ENCODE measurements around the gene MACF1.

Gene MACF1

DNA sequence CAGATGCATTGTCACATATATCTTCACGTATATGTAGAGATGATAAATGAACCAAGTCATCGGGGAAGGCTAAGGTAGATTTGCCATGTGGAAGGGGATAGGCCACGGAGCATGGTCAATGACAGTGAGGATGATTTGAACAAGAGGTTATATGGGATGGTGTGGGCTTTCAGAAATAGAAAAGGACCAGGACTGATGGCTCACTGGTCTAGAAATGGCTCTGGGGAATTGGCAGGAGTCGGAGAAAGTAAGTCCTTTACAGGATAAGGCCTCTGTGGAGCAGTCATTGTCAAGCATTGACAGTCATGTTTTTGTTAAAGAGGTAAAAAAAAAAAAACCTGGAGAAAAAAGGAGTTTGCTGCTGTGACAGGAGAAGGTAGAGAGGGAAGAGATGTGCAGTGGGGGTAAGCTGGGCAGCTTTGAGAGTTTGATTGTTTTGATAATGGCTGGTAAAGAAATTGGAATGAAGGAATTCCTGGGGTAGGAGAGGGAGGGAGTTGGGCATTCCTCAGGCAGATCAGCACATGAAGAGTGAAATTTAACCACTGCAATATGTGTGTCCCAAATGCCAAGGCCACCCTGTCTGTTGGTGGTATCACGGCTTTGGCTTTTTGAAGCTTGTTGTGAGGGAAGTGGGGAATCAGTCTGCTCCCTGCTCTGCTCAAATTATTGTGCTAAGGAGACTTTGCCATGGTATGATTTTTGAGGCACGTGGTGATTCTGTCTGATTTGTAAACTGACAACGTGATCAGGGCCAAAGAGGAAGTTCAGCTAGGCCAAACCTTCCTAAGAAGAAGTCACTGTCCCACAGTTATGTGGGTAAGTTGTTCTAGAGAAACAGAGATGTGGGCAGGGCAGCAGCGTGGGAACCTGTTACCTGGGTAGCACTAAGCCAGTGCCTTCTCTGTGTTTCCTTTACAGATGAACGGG, 26.0 kb downstream of the MACF1 start:
- 71 to 72% methylated on average over 9 of the region's 9 CpGs for WGBS, 2 experiments
- Histone ChIP-seq H3K27me3 (ENCODE audit: control insufficient read depth, insufficient read depth, low read length, poor library complexity, severe bottlenecking) (no peaks in the 10 kb centered on the region), H3K4me1 (ENCODE audit: control insufficient read depth, insufficient read depth, low read length) (no peaks in the 10 kb centered on the region), H3K27ac (ENCODE audit: insufficient read depth, low read depth, low read length, poor library complexity, severe bottlenecking) (peak overlapping the region; percentile 26), H3K36me3 (ENCODE audit: control insufficient read depth, insufficient read depth, low read length) (no peaks in the 10 kb centered on the region), H3K9me3 (ENCODE audit: control insufficient read depth, low read length) (no peaks in the 10 kb centered on the region), H3K4me3 (ENCODE audit: insufficient read depth, low read depth, low read length) (no peak overlapping the region)

- 95 to 96% methylated on average over 4 of the region's 4 CpGs for WGBS, 2 experiments
- Histone ChIP-seq H3K9me3 (ENCODE audit: control insufficient read depth, low read length) (no peaks in the 10 kb centered on the region), H3K27me3 (ENCODE audit: control insufficient read depth, insufficient read depth, low read length, poor library complexity, severe bottlenecking) (no peaks in the 10 kb centered on the region), H3K4me3 (ENCODE audit: insufficient read depth, low read depth, low read length) (no peak overlapping the region), H3K27ac (ENCODE audit: insufficient read depth, low read depth, low read length, poor library complexity, severe bottlenecking) (no peak overlapping the region), H3K4me1 (ENCODE audit: control insufficient read depth, insufficient read depth, low read length) (no peaks in the 10 kb centered on the region), H3K36me3 (ENCODE audit: control insufficient read depth, insufficient read depth, low read length) (no peaks in the 10 kb centered on the region)
These were observed 32.5 kb downstream of the MACF1 start for GRCh38 chr1:39236971-39237370.

DNA sequence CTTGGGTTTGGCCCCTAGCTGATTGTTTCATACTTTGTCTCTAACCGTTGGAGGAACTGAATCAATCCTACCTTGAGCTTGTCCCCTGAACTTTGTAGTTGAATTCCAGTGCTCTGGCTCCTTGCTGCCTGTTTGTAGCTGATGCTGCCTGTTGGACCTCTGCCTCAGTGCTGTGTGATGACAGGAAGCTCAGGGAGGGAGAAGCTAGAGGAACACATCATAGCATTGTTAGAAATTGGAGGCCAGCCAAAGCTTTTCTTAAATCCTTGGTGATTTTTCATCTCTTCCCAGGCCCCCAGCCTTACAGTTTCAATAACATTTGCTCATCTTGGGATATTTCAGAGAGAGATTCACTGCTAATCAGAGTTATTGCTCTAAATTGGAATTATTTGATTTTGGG, 34.0 kb downstream of the MACF1 start:
- no peaks in the 10 kb centered on the region for H3K9me3 ChIP-seq (ENCODE audit: control insufficient read depth, low read length)
- no peak overlapping the region for H3K4me3 ChIP-seq (ENCODE audit: insufficient read depth, low read depth, low read length)
- WGBS, 2 experiments, result 85 to 93% methylated on average over 1 of the region's 1 CpG
- no peaks in the 10 kb centered on the region for H3K4me1 ChIP-seq (ENCODE audit: control insufficient read depth, insufficient read depth, low read length)
- H3K27me3 ChIP-seq (ENCODE audit: control insufficient read depth, insufficient read depth, low read length, poor library complexity, severe bottlenecking), result no peaks in the 10 kb centered on the region
- no peak overlapping the region for H3K27ac ChIP-seq (ENCODE audit: insufficient read depth, low read depth, low read length, poor library complexity, severe bottlenecking)
- no peaks in the 10 kb centered on the region for H3K36me3 ChIP-seq (ENCODE audit: control insufficient read depth, insufficient read depth, low read length)

DNA sequence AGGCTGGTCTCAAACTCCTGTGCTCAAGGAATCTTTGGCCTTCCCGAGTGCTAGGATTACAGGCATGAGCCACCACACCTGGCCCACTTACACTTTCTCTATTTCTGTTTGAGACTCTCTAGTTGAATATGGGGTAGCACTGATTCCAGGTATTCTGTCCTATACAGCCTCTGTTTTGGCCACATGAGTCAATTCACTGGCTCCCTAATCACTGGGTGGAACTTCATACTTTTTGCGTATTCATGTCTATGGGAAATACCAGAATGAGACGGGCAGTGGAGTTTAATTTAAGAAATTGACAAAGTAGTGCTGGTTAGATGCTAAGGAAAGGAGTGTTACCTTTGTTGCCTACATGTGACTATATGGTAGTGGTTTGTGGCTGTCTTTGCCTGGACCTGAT, 35.5 kb downstream of the MACF1 start:
- Histone ChIP-seq H3K4me3 (ENCODE audit: insufficient read depth, low read depth, low read length) (no peak overlapping the region), H3K9me3 (ENCODE audit: control insufficient read depth, low read length) (no peaks in the 10 kb centered on the region), H3K36me3 (ENCODE audit: control insufficient read depth, insufficient read depth, low read length) (no peaks in the 10 kb centered on the region), H3K27me3 (ENCODE audit: control insufficient read depth, insufficient read depth, low read length, poor library complexity, severe bottlenecking) (no peaks in the 10 kb centered on the region), H3K4me1 (ENCODE audit: control insufficient read depth, insufficient read depth, low read length) (no peaks in the 10 kb centered on the region), H3K27ac (ENCODE audit: insufficient read depth, low read depth, low read length, poor library complexity, severe bottlenecking) (no peak overlapping the region)
- 95 to 96% methylated on average over 3 of the region's 3 CpGs for WGBS, 2 experiments

- Histone ChIP-seq H3K36me3 (ENCODE audit: control insufficient read depth, insufficient read depth, low read length) (no peaks in the 10 kb centered on the region), H3K4me1 (ENCODE audit: control insufficient read depth, insufficient read depth, low read length) (no peaks in the 10 kb centered on the region), H3K4me3 (ENCODE audit: insufficient read depth, low read depth, low read length) (no peak overlapping the region), H3K27me3 (ENCODE audit: control insufficient read depth, insufficient read depth, low read length, poor library complexity, severe bottlenecking) (no peaks in the 10 kb centered on the region), H3K27ac (ENCODE audit: insufficient read depth, low read depth, low read length, poor library complexity, severe bottlenecking) (no peak overlapping the region), H3K9me3 (ENCODE audit: control insufficient read depth, low read length) (no peaks in the 10 kb centered on the region)
- 95% methylated on average over 2 of the region's 2 CpGs for WGBS, 2 experiments
These were observed 38.8 kb downstream of the MACF1 start for GRCh38 chr1:39243302-39243701.

DNA sequence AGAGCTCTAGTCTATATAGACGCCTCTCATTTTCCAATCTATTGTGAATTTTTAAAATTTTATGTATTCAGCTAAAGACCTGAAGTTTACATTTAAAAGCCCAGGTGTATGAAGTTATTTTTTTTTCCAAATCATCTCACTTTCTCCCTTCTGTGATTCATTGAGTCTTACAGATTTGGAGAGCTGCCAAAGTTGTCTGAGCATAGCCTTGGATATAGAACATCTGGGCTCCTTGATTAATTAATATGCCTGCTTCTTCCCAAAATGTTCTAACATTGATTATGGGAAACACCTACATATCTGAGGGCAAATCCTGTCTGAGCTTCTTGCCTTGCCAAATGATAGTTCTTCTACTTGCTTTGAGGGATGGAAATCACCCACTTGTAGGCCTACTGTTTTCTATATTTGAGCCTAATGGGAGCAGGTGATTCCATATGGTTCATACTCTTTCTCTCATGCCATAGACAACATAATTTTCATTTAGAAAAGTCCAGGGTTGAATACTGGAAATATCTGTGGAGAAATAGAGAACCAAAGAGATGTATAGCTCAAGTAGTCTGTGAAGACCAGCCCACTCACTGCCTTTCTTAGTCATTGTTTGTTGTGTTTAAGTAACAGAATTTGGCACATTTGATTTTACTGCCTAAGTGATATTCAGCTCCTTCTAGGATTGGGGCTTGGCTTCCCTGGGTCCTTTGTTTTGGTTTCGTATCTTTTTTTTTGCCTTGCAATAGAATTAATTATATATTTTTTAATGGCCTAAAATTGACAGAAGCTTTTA, 46.2 kb downstream of the MACF1 start:
- no peaks in the 10 kb centered on the region for H3K4me1 ChIP-seq (ENCODE audit: control insufficient read depth, insufficient read depth, low read length)
- no peaks in the 10 kb centered on the region for H3K9me3 ChIP-seq (ENCODE audit: control insufficient read depth, low read length)
- WGBS, 2 experiments, result no CpG with 5 or more reads among the region's 2 CpGs
- H3K4me3 ChIP-seq (ENCODE audit: insufficient read depth, low read depth, low read length), result no peak overlapping the region
- H3K27ac ChIP-seq (ENCODE audit: insufficient read depth, low read depth, low read length, poor library complexity, severe bottlenecking), result no peak overlapping the region
- H3K27me3 ChIP-seq (ENCODE audit: control insufficient read depth, insufficient read depth, low read length, poor library complexity, severe bottlenecking), result no peaks in the 10 kb centered on the region
- H3K36me3 ChIP-seq (ENCODE audit: control insufficient read depth, insufficient read depth, low read length), result peaks cover 6% of the 10 kb centered on the region

GRCh38 chr1:39255222-39255621, 50.7 kb downstream of the MACF1 start:
- H3K27ac ChIP-seq (ENCODE audit: insufficient read depth, low read depth, low read length, poor library complexity, severe bottlenecking), result no peak overlapping the region
- H3K4me3 ChIP-seq (ENCODE audit: insufficient read depth, low read depth, low read length), result no peak overlapping the region
- H3K4me1 ChIP-seq (ENCODE audit: control insufficient read depth, insufficient read depth, low read length), result no peaks in the 10 kb centered on the region
- H3K36me3 ChIP-seq (ENCODE audit: control insufficient read depth, insufficient read depth, low read length), result peaks cover 11% of the 10 kb centered on the region
- 85 to 100% methylated on average over 1 of the region's 1 CpG for WGBS, 2 experiments
- H3K27me3 ChIP-seq (ENCODE audit: control insufficient read depth, insufficient read depth, low read length, poor library complexity, severe bottlenecking), result no peaks in the 10 kb centered on the region
- H3K9me3 ChIP-seq (ENCODE audit: control insufficient read depth, low read length), result no peaks in the 10 kb centered on the region

DNA sequence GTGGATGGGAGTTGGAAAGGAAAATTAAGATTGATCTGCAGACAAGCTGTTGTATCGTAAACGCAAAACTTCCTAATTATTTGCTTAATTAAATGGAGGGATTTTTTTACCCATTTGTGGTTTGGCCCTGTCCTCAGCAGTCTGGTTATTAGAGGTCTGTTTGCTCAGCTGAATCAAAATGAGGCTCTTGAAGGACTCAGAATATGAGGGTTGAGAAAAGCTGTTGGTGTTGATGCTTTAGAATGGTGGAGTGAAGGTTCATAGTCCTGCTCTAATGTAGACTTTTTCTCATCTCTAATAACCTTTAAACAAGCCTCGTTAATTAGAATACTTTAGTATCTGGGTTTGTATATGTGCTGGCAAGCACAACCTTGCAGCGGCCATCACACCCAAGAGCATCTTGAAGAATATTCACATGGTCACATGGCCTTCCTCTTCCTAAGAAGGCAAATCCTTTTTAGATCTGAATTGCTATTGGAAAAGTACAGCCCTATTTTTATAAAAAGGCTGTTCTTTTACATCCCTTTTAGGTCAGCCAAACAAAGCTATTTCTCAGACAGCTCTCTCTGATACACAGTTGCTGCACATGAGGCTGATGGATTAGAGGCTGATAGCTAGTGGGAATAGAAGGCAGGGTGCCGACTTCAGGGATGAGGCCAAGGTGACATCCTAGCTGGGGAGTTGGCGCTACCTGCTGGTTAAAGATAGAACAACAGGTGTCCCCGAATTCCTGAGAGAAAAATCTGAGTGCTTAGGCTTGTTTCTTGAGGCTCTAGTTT, 53.8 kb downstream of the MACF1 start:
- H3K36me3 ChIP-seq (ENCODE audit: control insufficient read depth, insufficient read depth, low read length), result peaks cover 11% of the 10 kb centered on the region

DNA sequence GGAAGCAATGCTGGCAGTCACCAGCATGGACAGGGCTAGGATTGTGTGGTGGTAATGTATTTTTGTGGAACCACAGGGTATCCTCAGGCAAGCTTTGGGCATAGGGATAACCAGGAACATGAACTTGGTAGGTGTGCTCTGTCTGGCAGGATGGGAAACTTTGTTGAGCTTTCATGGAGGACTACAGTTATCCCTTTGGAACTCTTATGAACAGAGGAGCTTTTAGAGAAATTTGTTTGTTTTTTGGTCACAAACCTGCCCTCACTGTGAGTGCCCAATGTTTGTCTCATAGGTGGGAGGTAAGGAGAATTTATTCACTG, 54.4 kb downstream of the MACF1 start:
- no peaks in the 10 kb centered on the region for H3K4me1 ChIP-seq (ENCODE audit: control insufficient read depth, insufficient read depth, low read length)
- H3K36me3 ChIP-seq (ENCODE audit: control insufficient read depth, insufficient read depth, low read length), result peaks cover 11% of the 10 kb centered on the region
- H3K27me3 ChIP-seq (ENCODE audit: control insufficient read depth, insufficient read depth, low read length, poor library complexity, severe bottlenecking), result no peaks in the 10 kb centered on the region
- H3K4me3 ChIP-seq (ENCODE audit: insufficient read depth, low read depth, low read length), result no peak overlapping the region
- no peaks in the 10 kb centered on the region for H3K9me3 ChIP-seq (ENCODE audit: control insufficient read depth, low read length)
- no peak overlapping the region for H3K27ac ChIP-seq (ENCODE audit: insufficient read depth, low read depth, low read length, poor library complexity, severe bottlenecking)

More for the DNA sequence above, 53.8 kb downstream of the MACF1 start:
- Histone ChIP-seq H3K4me3 (ENCODE audit: insufficient read depth, low read depth, low read length) (no peak overlapping the region), H3K9me3 (ENCODE audit: control insufficient read depth, low read length) (no peaks in the 10 kb centered on the region), H3K4me1 (ENCODE audit: control insufficient read depth, insufficient read depth, low read length) (no peaks in the 10 kb centered on the region), H3K27ac (ENCODE audit: insufficient read depth, low read depth, low read length, poor library complexity, severe bottlenecking) (no peak overlapping the region), H3K27me3 (ENCODE audit: control insufficient read depth, insufficient read depth, low read length, poor library complexity, severe bottlenecking) (no peaks in the 10 kb centered on the region)
- WGBS, 2 experiments, result 57 to 60% methylated on average over 6 of the region's 7 CpGs

DNA sequence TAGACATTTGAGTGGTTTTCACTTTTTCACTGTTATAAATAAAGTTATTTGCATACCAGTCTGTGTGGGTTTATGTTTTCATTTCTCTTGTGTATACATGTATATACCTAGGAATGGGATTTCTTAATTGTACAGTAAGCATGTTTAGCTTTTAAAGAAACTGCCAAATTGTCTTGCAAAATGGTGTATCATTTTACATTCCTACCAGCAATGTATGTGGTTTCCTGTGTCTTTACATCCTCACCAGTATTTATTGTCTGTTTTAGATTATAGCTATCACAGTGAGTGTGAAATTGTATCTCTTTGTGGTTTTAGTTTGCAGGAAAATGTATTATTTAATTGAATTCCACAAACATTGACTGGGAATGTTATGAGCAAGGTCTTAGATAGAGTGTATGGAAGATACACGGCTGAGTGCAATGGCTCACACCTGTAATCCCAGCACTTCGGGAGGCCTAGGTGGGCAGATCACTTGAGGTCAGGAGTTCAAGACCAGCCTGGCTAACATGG, 57.3 kb downstream of the MACF1 start:
- H3K27ac ChIP-seq (ENCODE audit: insufficient read depth, low read depth, low read length, poor library complexity, severe bottlenecking), result no peak overlapping the region
- H3K27me3 ChIP-seq (ENCODE audit: control insufficient read depth, insufficient read depth, low read length, poor library complexity, severe bottlenecking), result no peaks in the 10 kb centered on the region
- no peaks in the 10 kb centered on the region for H3K9me3 ChIP-seq (ENCODE audit: control insufficient read depth, low read length)
- WGBS, 2 experiments, result 87 to 95% methylated on average over 2 of the region's 2 CpGs
- peaks cover 7% of the 10 kb centered on the region for H3K4me1 ChIP-seq (ENCODE audit: control insufficient read depth, insufficient read depth, low read length)
- no peaks in the 10 kb centered on the region for H3K36me3 ChIP-seq (ENCODE audit: control insufficient read depth, insufficient read depth, low read length)
- no peak overlapping the region for H3K4me3 ChIP-seq (ENCODE audit: insufficient read depth, low read depth, low read length)
